Osteoblast (primary cell): Measurements from ENCODE around the gene CHAF1A. TPM values are rescaled to one million over a fixed set of nuclear protein-coding genes. Genes with fewer than 3 reads are reported as not detected.

ENCODE experiments used
- DNase-seq: peaks from one replicate; pipeline ENCODE4 v3.0.0; 2011; ENCODE audit warnings: low spot score, mixed read lengths; ENCODE audit not compliant: insufficient read length; ENCODE audit errors: missing footprints
- H2AFZ ChIP-seq: 2 replicates; pipeline ENCODE4 v1.6.0; 2011; ENCODE audit warnings: mild to moderate bottlenecking, low read length
- H3K27ac ChIP-seq: 2 replicates; pipeline ENCODE4 v1.5.1; 2011; ENCODE audit warnings: mild to moderate bottlenecking, low read depth, low read length, moderate library complexity
- H3K27me3 ChIP-seq: 2 replicates; pipeline ENCODE4 v1.6.0; 2012; ENCODE audit warnings: mild to moderate bottlenecking, control low read depth, inconsistent platforms, low read length, moderate library complexity; ENCODE audit not compliant: insufficient read depth
- H3K36me3 ChIP-seq: 2 replicates; pipeline ENCODE4 v1.5.1; 2011; ENCODE audit warnings: mild to moderate bottlenecking, low read length, control low read depth, moderate library complexity; ENCODE audit not compliant: insufficient read depth
- H3K4me1 ChIP-seq: 2 replicates; pipeline ENCODE4 v1.5.1; 2011; ENCODE audit warnings: mild to moderate bottlenecking, low read length, control low read depth, moderate library complexity; ENCODE audit not compliant: insufficient read depth
- H3K4me2 ChIP-seq: 2 replicates; pipeline ENCODE4 v1.6.0; 2011; ENCODE audit warnings: mild to moderate bottlenecking, low read length; ENCODE audit not compliant: insufficient read depth
- H3K4me3 ChIP-seq: fragments of 200-600 bp; sonication (generic); 3 replicates; pipeline ENCODE4 v1.5.1; 2012; ENCODE audit warnings: mild to moderate bottlenecking, low read length, inconsistent platforms; ENCODE audit not compliant: insufficient read depth
- H3K79me2 ChIP-seq: 2 replicates; pipeline ENCODE4 v1.6.0; 2012; ENCODE audit warnings: mild to moderate bottlenecking, low read length, control low read depth, inconsistent platforms; ENCODE audit not compliant: insufficient read depth
- H3K9me3 ChIP-seq: 2 replicates; pipeline ENCODE4 v1.5.1; 2011; ENCODE audit warnings: low read depth, low read length, control low read depth
- H4K20me1 ChIP-seq: 2 replicates; pipeline ENCODE4 v1.6.0; 2012; ENCODE audit warnings: mild to moderate bottlenecking, low read length, control low read depth; ENCODE audit not compliant: insufficient read depth
- CTCF ChIP-seq: IDR thresholded peaks from 2 replicates; pipeline ENCODE4 v1.5.1; 2011; ENCODE audit warnings: mild to moderate bottlenecking, low read depth, low read length, moderate library complexity; ENCODE audit errors: extremely low read depth
- total RNA-seq: library from RNA; depleted of rRNA; stranded (reverse); fragments of >200 nt; gene quantifications from 2 replicates; pipeline ENCODE4 v1.2.3, GENCODE V29; 2012

Gene CHAF1A
- total RNA-seq, 1 donor = 3.6 TPM

GRCh38 chr19:4473011-4473762 is 70.7 kb downstream of the CHAF1A start:
- Histone ChIP-seq H3K79me2 (peaks cover 49% of the 10 kb centered on the region), H2AFZ (no peak overlapping the region), H3K4me1 (peaks cover 17% of the 10 kb centered on the region), H3K27me3 (no peaks in the 10 kb centered on the region), H4K20me1 (peaks cover 18% of the 10 kb centered on the region), H3K4me2 (peak overlapping the region; percentile 93), H3K27ac (peak overlapping the region; percentile 51), H3K4me3 (peak overlapping the region; percentile 83), H3K36me3 (peaks cover 22% of the 10 kb centered on the region), H3K9me3 (no peaks in the 10 kb centered on the region)
- TF ChIP-seq CTCF = no peak
- DNase-seq = peak; percentile 81

- peaks cover 26% of the 10 kb centered on the region for H3K36me3 ChIP-seq
- H3K27me3 ChIP-seq = no peaks in the 10 kb centered on the region
- H3K4me1 ChIP-seq = peaks cover 17% of the 10 kb centered on the region
- peak overlapping the region; percentile 93 for H3K4me2 ChIP-seq
- no peak for TF ChIP-seq CTCF
- H2AFZ ChIP-seq = peak overlapping the region; percentile 53
- peaks cover 49% of the 10 kb centered on the region for H3K79me2 ChIP-seq
- H3K4me3 ChIP-seq = peak overlapping the region; percentile 83
- H3K9me3 ChIP-seq = no peaks in the 10 kb centered on the region
- H4K20me1 ChIP-seq = peaks cover 18% of the 10 kb centered on the region
- H3K27ac ChIP-seq = peak overlapping the region; percentile 12
- peak; percentile 92 for DNase-seq
Observed at GRCh38 chr19:4473763-4474513, 71.5 kb downstream of the CHAF1A start.

GRCh38 chr19:4474514-4475022 is 72.1 kb downstream of the CHAF1A start:
- H3K9me3 ChIP-seq = no peaks in the 10 kb centered on the region
- H3K27me3 ChIP-seq = no peaks in the 10 kb centered on the region
- TF ChIP-seq CTCF = no peak
- H3K79me2 ChIP-seq = peaks cover 49% of the 10 kb centered on the region
- peak overlapping the region; percentile 53 for H2AFZ ChIP-seq
- peaks cover 18% of the 10 kb centered on the region for H4K20me1 ChIP-seq
- H3K4me3 ChIP-seq = peak overlapping the region; percentile 83
- peaks cover 26% of the 10 kb centered on the region for H3K36me3 ChIP-seq
- H3K27ac ChIP-seq = peak overlapping the region; percentile 12
- H3K4me2 ChIP-seq = peak overlapping the region; percentile 93
- peaks cover 17% of the 10 kb centered on the region for H3K4me1 ChIP-seq
- DNase-seq = peak; percentile 99
